Omental fat pad (tissue), 4 donors: Measurements from ENCODE around the gene PILRA. TPM values are rescaled to one million over a fixed set of nuclear protein-coding genes. Genes with fewer than 3 reads are reported as not detected.
"Not testable (repeated sequence)": the region's sequence is repeated elsewhere in the genome, so short reads cannot be mapped to it uniquely, and the experiment has no call there.

Experiments used
- ATAC-seq: fragments of 150-250 bp; one replicate; pipeline ENCODE4 v1.9.1; 2016; ENCODE audit warnings: mild to moderate bottlenecking, moderate library complexity; ENCODE audit not compliant: low FRiP score
- DNase-seq: peaks from one replicate; pipeline ENCODE4 v3.0.0-alpha.2; 2019; ENCODE audit warnings: low spot score
- total RNA-seq, 4 donors: library from RNA; depleted of rRNA; stranded (reverse); fragments of >200 nt; gene quantifications; one replicate each; pipeline ENCODE4 v1.1.0, GENCODE V29; 2016
- TF ChIP-seq, protein P1 (sequence below), 3 donors: fragments of 450-650 bp; IDR thresholded peaks; one replicate each; pipeline ENCODE4 v1.5.1; 2016 to 2017; ENCODE audit warnings: antibody characterized with exemption in 3 of 3, mild to moderate bottlenecking in 3 of 3, moderate library complexity in 2 of 3

Gene PILRA
- total RNA-seq, 4 donors from 2014 or later, result 8.6 to 36.9 (median 13.4) TPM

- ATAC-seq (no peak), DNase-seq (no peak)
- TF ChIP-seq, protein P1, sequence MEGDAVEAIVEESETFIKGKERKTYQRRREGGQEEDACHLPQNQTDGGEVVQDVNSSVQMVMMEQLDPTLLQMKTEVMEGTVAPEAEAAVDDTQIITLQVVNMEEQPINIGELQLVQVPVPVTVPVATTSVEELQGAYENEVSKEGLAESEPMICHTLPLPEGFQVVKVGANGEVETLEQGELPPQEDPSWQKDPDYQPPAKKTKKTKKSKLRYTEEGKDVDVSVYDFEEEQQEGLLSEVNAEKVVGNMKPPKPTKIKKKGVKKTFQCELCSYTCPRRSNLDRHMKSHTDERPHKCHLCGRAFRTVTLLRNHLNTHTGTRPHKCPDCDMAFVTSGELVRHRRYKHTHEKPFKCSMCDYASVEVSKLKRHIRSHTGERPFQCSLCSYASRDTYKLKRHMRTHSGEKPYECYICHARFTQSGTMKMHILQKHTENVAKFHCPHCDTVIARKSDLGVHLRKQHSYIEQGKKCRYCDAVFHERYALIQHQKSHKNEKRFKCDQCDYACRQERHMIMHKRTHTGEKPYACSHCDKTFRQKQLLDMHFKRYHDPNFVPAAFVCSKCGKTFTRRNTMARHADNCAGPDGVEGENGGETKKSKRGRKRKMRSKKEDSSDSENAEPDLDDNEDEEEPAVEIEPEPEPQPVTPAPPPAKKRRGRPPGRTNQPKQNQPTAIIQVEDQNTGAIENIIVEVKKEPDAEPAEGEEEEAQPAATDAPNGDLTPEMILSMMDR (IDR thresholded peaks at IDR 0.05), result no peak
These were observed 4.9 kb downstream of the PILRA start for GRCh38 chr7:100378114-100378755.

DNA sequence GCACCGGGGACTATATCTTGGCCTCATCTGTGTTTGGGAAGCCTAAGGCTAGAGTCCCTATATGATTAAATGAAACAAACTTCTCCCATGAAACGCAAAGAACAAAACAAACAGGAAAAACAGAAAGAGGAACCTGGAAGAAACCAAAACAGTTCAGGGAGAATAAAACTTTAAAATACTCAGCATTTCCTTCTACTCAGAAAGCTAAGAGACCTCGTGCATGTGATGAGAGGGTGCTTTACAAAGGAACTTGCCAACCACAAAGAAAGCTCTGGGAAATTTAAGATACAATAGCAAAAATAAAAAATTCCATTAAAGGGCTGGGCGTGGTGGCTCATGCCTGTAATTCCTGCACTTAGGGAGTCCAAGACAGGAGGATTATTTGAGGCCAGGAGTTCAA is 6.9 kb downstream of the PILRA start:
- TF ChIP-seq, protein P1 (IDR thresholded peaks at IDR 0.05), result no peak
- DNase-seq, result no peak
- no peak for ATAC-seq

GRCh38 chr7:100381531-100382233 is 8.4 kb downstream of the PILRA start:
- not testable (repeated sequence) for ATAC-seq, DNase-seq

DNA sequence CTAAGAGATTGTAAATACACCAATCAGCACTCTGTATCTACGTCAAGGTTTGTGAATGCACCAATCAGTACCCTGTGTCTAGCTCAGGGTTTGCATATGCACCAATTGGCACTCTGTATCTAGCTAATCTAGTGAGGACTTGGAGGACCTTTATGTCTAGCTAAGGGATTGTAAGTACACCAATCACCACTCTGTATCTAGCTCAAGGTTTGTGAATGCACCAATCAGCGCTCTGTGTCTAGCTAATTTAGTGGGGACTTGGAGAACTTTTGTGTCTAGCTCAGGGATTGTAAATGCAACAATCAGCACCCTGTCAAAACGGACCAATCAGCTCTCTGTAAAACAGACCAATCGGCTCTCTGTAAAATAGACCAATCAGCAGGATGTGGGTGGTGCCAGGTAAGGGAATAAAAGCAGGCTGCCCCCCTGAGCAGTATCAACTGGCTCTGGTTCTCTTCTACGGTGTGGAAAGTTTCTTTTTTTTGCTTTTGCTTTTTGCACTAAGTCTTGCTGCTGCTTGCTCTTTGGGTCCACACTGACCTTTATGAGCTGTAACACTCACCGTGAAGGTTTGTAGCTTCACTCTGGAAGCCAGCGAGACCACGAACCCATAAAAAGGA is 9.1 kb downstream of the PILRA start:
- DNase-seq, result not testable (repeated sequence)

GRCh38 chr7:100384628-100385294 is 11.5 kb downstream of the PILRA start:
- TF ChIP-seq, protein P1 (IDR thresholded peaks at IDR 0.05), result no peak
- no peak for DNase-seq
- ATAC-seq, result no peak

More for the DNA sequence above, 9.1 kb downstream of the PILRA start:
- ATAC-seq, result not testable (repeated sequence)

GRCh38 chr7:100386940-100387339 is 13.7 kb downstream of the PILRA start:
- TF ChIP-seq, protein P1 (IDR thresholded peaks at IDR 0.05), result no peak
- ATAC-seq, result no peak
- DNase-seq, result no peak

DNA sequence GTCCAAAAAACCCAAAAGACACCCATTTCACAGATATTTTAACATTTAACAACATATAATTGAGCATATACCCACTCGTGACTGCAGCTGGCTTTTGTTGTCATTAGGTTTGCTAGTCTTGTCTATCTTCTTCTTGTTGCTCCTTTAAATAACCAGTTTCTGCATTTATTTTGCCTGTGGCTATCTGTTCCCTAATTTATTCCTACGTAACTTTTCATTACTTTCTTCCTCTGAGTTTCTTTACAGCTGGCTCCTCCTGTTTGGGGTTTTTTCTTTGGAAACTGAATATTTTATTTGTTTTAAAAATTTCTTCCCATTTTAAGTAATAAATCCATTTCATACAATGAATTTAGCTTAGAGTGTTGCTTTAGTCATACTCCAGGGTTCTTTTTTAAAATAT is 14.4 kb downstream of the PILRA start:
- DNase-seq (no peak), ATAC-seq (no peak)
- TF ChIP-seq, protein P1 (IDR thresholded peaks at IDR 0.05), result no peak
